HepG2 (cell line): Measurements from ENCODE around the gene RARG. TPM values are rescaled to one million over a fixed set of nuclear protein-coding genes. Genes with fewer than 3 reads are reported as not detected.

Experiments
- CBX1 ChIP-seq: IDR thresholded peaks from one replicate; pipeline ENCODE4 v1.6.1; 2016; ENCODE audit warnings: antibody characterized with exemption, low read depth
- HOXA9 ChIP-seq: sonication (generic); formaldehyde crosslinking; IDR thresholded peaks from 2 replicates; pipeline ENCODE4 v1.8.1; 2022; ENCODE audit warnings: missing genetic modification reagents, mild to moderate bottlenecking, moderate library complexity, borderline replicate concordance
- KDM5A ChIP-seq: fragments of 200-600 bp; sonication (generic); IDR thresholded peaks from 2 replicates; pipeline ENCODE4 v1.7.0; 2018; ENCODE audit warnings: antibody characterized with exemption, mild to moderate bottlenecking, low read length, borderline replicate concordance
- KLF13 ChIP-seq: sonication (generic); formaldehyde crosslinking; IDR thresholded peaks from 2 replicates; pipeline ENCODE4 v1.4.0; 2020; ENCODE audit warnings: mild to moderate bottlenecking, missing genetic modification reagents
- NKX3-1 ChIP-seq: sonication (generic); formaldehyde crosslinking; IDR thresholded peaks from 2 replicates; pipeline ENCODE4 v1.5.0; 2020; ENCODE audit warnings: missing genetic modification reagents
- PHF20 ChIP-seq: sonication (generic); formaldehyde crosslinking; IDR thresholded peaks from 2 replicates; pipeline ENCODE4 v1.5.0; 2020; ENCODE audit warnings: mild to moderate bottlenecking, missing genetic modification reagents
- RAD21 ChIP-seq: fragments of 450-650 bp; formaldehyde crosslinking; IDR thresholded peaks from 2 replicates; pipeline ENCODE4 v1.5.0; 2020; ENCODE audit warnings: mild to moderate bottlenecking
- SP5 ChIP-seq: IDR thresholded peaks from 2 replicates; pipeline ENCODE4 v1.6.1; 2016; ENCODE audit warnings: low read depth, borderline replicate concordance
- TAF15 ChIP-seq: fragments of 200-400 bp; formaldehyde crosslinking; IDR thresholded peaks from one replicate; pipeline ENCODE4 v1.6.1; 2018; ENCODE audit warnings: mild to moderate bottlenecking, low read depth, low read length; ENCODE audit not compliant: poor library complexity, severe bottlenecking
- TOE1 ChIP-seq: sonication (generic); formaldehyde crosslinking; IDR thresholded peaks from 2 replicates; pipeline ENCODE4 v1.4.0; 2020; ENCODE audit warnings: mild to moderate bottlenecking, missing genetic modification reagents
- ZFP36L2 ChIP-seq: sonication (generic); formaldehyde crosslinking; IDR thresholded peaks from 2 replicates; pipeline ENCODE4 v1.4.0; 2020; ENCODE audit warnings: missing genetic modification reagents
- ZFX ChIP-seq: sonication (generic); formaldehyde crosslinking; IDR thresholded peaks from 2 replicates; pipeline ENCODE4 v1.4.0; 2020; ENCODE audit warnings: mild to moderate bottlenecking, low read depth, missing genetic modification reagents, moderate library complexity
- ZFY ChIP-seq: sonication (generic); formaldehyde crosslinking; IDR thresholded peaks from 2 replicates; pipeline ENCODE4 v1.4.0; 2020; ENCODE audit warnings: missing genetic modification reagents
- ZNF224 ChIP-seq: sonication (generic); formaldehyde crosslinking; IDR thresholded peaks from 2 replicates; pipeline ENCODE4 v1.5.0; 2020; ENCODE audit warnings: mild to moderate bottlenecking, missing genetic modification reagents
- ZNF431 ChIP-seq: sonication (generic); formaldehyde crosslinking; IDR thresholded peaks from 2 replicates; pipeline ENCODE4 v1.9.0; 2022; ENCODE audit warnings: missing genetic modification reagents, low read depth, mild to moderate bottlenecking, borderline replicate concordance
- ZNF589 ChIP-seq: sonication (generic); formaldehyde crosslinking; conservative IDR thresholded peaks from 2 replicates; pipeline ENCODE4 v1.8.0; 2022; ENCODE audit warnings: mild to moderate bottlenecking, moderate library complexity, missing genetic modification reagents
- polyA plus RNA-seq, 8 experiments: library from polyadenylated mRNA; depleted of rRNA in 3 of 8; stranded (reverse) in 7 of 8; unstranded in 1 of 8; fragments of >200 nt; fragmentation: Illumina TruSeq in 4 of 8; extraction: Trizol in 4 of 8; gene quantifications; 2 replicates each; pipeline versions ENCODE4 v1.2.1 to v1.2.3, GENCODE V29; 2011 to 2016; ENCODE audit warnings: low read depth in 4 of 8, missing spikeins in 1 of 8, mixed read lengths in 1 of 8; ENCODE audit not compliant: insufficient read depth in 1 of 8
- total RNA-seq, 5 experiments: library from RNA; depleted of rRNA; stranded (reverse); fragments of >200 nt; fragmentation: Illumina TruSeq; extraction: Trizol; gene quantifications; 2 replicates each; pipeline ENCODE4 v1.2.3, GENCODE V29; 2016; ENCODE audit warnings: low read depth in 1 of 5
- TF ChIP-seq, protein P1 (sequence below): IDR thresholded peaks from 2 replicates; pipeline ENCODE4 v1.6.1; 2016; ENCODE audit warnings: mild to moderate bottlenecking
- TF ChIP-seq, protein P2 (sequence below): sonication (generic); formaldehyde crosslinking; IDR thresholded peaks from 2 replicates; pipeline ENCODE4 v1.4.0; 2020; ENCODE audit warnings: low read depth, mild to moderate bottlenecking, missing genetic modification reagents
- TF ChIP-seq, protein P3 (sequence below): sonication (generic); formaldehyde crosslinking; IDR thresholded peaks from 2 replicates; pipeline ENCODE4 v1.4.0; 2020; ENCODE audit warnings: missing genetic modification reagents
- TF ChIP-seq, protein P4 (sequence below): sonication (generic); formaldehyde crosslinking; IDR thresholded peaks from 2 replicates; pipeline ENCODE4 v1.4.0; 2020; ENCODE audit warnings: missing genetic modification reagents
- TF ChIP-seq, protein P5 (sequence below): sonication (generic); formaldehyde crosslinking; IDR thresholded peaks from 2 replicates; pipeline ENCODE4 v1.8.0; 2022; ENCODE audit warnings: mild to moderate bottlenecking, missing genetic modification reagents; ENCODE audit not compliant: insufficient replicate concordance

RARG gene
- total and polyA plus RNA-seq, 2 of the 13 experiments (the other 11 are each of a cell fraction or from before 2014, with no cell fraction given), result 0.77 to 1.5 TPM

DNA sequence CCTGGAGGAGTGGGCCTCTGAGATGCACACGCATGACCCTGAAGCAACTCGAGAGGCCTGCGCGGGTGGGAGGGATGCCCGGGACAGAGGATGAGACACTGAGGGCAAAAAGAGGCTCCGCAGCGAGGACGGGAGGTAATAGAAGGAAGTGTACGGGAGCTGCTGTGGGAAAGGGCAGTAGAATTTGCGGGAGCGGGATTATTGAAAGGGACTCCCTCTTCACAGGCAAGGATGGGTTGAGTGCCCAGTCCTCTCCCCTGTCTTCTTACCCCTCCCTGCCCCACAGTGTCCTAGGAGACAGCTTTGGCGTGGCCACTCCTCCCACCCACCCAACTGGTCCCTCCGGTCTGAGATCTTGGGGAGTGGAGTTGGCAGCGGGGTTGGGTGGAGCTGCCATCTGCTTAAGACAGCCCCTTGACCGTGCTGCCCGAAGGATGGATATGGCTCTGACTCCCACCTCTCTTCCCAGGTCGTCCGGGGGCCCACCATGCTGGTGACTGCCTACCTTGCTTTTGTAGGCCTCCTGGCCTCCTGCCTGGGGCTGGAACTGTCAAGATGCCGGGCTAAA is 20.4 kb upstream of the RARG start (continued):
- TF ChIP-seq ZNF431 (0 out of 2 replicates have a peak, but pooled peaks have one; percentile 11), ZFY (CRISPR knock-in tag) (peak; percentile 44; the same call in 1 of the 2 replicates), ZNF589 (0 out of 2 replicates have a peak, but pooled peaks have one; percentile 11), KLF13 (CRISPR knock-in tag) (0 out of 2 replicates have a peak, but pooled peaks have one; percentile 45), KDM5A (0 out of 2 replicates have a peak, but pooled peaks have one; percentile 3), CBX1 (no peak), ZNF224 (CRISPR knock-in tag) (0 out of 2 replicates have a peak, but pooled peaks have one; percentile 2), SP5 (CRISPR knock-in tag) (0 out of 2 replicates have a peak, but pooled peaks have one; percentile 2), HOXA9 (CRISPR knock-in tag) (0 out of 2 replicates have a peak, but pooled peaks have one; percentile 10), TOE1 (no peak), PHF20 (peak; percentile 33), ZFX (CRISPR knock-in tag) (0 out of 2 replicates have a peak, but pooled peaks have one; percentile 20), NKX3-1 (CRISPR knock-in tag) (no peak), RAD21 (CRISPR knock-in tag) (no peak), TAF15 (peak; percentile 5), ZFP36L2 (no peak)
- TF ChIP-seq, protein P1, sequence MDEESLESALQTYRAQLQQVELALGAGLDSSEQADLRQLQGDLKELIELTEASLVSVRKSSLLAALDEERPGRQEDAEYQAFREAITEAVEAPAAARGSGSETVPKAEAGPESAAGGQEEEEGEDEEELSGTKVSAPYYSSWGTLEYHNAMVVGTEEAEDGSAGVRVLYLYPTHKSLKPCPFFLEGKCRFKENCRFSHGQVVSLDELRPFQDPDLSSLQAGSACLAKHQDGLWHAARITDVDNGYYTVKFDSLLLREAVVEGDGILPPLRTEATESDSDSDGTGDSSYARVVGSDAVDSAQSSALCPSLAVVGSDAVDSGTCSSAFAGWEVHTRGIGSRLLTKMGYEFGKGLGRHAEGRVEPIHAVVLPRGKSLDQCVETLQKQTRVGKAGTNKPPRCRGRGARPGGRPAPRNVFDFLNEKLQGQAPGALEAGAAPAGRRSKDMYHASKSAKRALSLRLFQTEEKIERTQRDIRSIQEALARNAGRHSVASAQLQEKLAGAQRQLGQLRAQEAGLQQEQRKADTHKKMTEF, result 0 out of 2 replicates have a peak, but pooled peaks have one; percentile 5
- TF ChIP-seq, protein P2, sequence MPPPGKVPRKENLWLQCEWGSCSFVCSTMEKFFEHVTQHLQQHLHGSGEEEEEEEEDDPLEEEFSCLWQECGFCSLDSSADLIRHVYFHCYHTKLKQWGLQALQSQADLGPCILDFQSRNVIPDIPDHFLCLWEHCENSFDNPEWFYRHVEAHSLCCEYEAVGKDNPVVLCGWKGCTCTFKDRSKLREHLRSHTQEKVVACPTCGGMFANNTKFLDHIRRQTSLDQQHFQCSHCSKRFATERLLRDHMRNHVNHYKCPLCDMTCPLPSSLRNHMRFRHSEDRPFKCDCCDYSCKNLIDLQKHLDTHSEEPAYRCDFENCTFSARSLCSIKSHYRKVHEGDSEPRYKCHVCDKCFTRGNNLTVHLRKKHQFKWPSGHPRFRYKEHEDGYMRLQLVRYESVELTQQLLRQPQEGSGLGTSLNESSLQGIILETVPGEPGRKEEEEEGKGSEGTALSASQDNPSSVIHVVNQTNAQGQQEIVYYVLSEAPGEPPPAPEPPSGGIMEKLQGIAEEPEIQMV (CRISPR knock-in tag), result no peak
- TF ChIP-seq, protein P3, sequence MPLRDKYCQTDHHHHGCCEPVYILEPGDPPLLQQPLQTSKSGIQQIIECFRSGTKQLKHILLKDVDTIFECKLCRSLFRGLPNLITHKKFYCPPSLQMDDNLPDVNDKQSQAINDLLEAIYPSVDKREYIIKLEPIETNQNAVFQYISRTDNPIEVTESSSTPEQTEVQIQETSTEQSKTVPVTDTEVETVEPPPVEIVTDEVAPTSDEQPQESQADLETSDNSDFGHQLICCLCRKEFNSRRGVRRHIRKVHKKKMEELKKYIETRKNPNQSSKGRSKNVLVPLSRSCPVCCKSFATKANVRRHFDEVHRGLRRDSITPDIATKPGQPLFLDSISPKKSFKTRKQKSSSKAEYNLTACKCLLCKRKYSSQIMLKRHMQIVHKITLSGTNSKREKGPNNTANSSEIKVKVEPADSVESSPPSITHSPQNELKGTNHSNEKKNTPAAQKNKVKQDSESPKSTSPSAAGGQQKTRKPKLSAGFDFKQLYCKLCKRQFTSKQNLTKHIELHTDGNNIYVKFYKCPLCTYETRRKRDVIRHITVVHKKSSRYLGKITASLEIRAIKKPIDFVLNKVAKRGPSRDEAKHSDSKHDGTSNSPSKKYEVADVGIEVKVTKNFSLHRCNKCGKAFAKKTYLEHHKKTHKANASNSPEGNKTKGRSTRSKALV (CRISPR knock-in tag), result 0 out of 2 replicates have a peak, but pooled peaks have one; percentile 2
- TF ChIP-seq, protein P4, sequence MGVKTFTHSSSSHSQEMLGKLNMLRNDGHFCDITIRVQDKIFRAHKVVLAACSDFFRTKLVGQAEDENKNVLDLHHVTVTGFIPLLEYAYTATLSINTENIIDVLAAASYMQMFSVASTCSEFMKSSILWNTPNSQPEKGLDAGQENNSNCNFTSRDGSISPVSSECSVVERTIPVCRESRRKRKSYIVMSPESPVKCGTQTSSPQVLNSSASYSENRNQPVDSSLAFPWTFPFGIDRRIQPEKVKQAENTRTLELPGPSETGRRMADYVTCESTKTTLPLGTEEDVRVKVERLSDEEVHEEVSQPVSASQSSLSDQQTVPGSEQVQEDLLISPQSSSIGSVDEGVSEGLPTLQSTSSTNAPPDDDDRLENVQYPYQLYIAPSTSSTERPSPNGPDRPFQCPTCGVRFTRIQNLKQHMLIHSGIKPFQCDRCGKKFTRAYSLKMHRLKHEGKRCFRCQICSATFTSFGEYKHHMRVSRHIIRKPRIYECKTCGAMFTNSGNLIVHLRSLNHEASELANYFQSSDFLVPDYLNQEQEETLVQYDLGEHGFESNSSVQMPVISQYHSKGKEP (CRISPR knock-in tag), result no peak
- TF ChIP-seq, protein P5, sequence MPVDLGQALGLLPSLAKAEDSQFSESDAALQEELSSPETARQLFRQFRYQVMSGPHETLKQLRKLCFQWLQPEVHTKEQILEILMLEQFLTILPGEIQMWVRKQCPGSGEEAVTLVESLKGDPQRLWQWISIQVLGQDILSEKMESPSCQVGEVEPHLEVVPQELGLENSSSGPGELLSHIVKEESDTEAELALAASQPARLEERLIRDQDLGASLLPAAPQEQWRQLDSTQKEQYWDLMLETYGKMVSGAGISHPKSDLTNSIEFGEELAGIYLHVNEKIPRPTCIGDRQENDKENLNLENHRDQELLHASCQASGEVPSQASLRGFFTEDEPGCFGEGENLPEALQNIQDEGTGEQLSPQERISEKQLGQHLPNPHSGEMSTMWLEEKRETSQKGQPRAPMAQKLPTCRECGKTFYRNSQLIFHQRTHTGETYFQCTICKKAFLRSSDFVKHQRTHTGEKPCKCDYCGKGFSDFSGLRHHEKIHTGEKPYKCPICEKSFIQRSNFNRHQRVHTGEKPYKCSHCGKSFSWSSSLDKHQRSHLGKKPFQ, result peak; percentile 48
